GM08714 (cell line): ENCODE data around the gene OR12D1.

Experiments used
- H3K4me3 ChIP-seq: fragments of 200-500 bp; sonication (Bioruptor generic); 2 replicates; pipeline ENCODE4 v1.5.1; 2014; ENCODE audit warnings: mild to moderate bottlenecking, low read length, inconsistent platforms
- ZNF274 ChIP-seq: IDR thresholded peaks from 2 replicates; pipeline ENCODE4 v1.6.1; 2012; ENCODE audit warnings: mild to moderate bottlenecking, low read depth, low read length

OR12D1 gene

GRCh38 chr6:29447670-29448069, 32.9 kb downstream of the OR12D1 start:
- no peak overlapping the region for H3K4me3 ChIP-seq
- TF ChIP-seq ZNF274, result no peak

DNA sequence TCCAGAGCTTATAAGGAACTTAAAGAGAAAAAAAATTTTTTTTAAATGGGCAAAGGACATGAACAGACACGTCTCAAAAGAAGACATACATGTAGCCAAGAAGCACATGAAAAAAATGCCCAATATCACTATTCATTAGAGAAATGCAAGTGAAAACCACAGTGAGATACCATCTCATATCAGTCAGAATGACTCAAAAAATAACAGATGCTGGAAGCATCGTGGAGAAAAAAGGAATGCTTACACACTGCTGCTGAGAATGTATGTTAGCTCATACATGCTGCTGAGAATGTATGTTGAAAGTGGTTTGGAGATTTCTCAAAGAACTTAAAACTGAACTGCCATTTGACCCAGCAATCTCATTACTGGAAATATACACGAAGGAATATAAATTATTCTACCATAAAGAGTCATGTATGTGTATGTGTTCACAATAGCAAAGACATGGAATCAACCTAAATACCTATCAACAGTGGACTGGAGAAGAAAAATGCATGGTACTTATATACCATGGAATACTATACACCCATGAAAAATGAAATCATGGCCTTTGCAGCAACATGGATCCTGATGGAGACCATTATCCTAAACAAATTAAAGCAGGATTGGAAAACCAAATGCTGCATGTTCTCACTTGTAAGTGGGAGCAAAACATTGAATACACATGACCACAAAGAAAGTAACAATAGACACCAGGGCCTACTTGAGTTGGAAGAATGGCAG, 36.9 kb downstream of the OR12D1 start:
- no peak for TF ChIP-seq ZNF274
- no peak overlapping the region for H3K4me3 ChIP-seq

- H3K4me3 ChIP-seq, result no peak within 1 kb of the TSS
- no peak for TF ChIP-seq ZNF274
These were observed 42.2 kb downstream of the OR12D1 start, which contains the start of the genes OR11A1 and OR2H1 for GRCh38 chr6:29456971-29457370. Gene OR11A1 (minus strand): TSS chr6:29457071. CDS start chr6:29427641, 29,430 bp downstream. Gene OR2H1 (plus strand): TSS chr6:29457155. CDS start chr6:29461770, 4,615 bp downstream.

- no peak overlapping the region for H3K4me3 ChIP-seq
- TF ChIP-seq ZNF274, result no peak
These were observed 46.5 kb downstream of the OR12D1 start for GRCh38 chr6:29461021-29461814.

GRCh38 chr6:29462022-29462421, 47.3 kb downstream of the OR12D1 start:
- H3K4me3 ChIP-seq, result no peak overlapping the region
- TF ChIP-seq ZNF274, result no peak

DNA sequence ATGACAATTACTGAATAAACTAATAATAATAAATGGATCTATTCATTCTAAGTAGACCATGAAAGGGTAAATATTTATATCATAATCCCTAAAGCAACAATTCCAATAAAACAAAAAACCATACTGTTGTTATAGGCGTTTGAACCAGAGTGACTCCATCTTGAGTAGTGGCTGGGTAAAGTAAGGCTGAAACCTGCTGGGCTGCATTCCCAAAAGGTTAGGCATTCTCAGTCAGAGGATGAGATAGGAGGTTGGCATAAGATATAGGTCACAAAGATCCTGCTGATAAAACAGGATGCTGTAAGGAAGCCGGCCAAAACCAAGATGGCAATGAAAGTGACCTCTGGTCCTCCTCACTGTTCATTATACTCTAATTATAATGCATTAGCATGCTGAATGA, 50.6 kb downstream of the OR12D1 start:
- H3K4me3 ChIP-seq, result no peak overlapping the region
- TF ChIP-seq ZNF274, result no peak

DNA sequence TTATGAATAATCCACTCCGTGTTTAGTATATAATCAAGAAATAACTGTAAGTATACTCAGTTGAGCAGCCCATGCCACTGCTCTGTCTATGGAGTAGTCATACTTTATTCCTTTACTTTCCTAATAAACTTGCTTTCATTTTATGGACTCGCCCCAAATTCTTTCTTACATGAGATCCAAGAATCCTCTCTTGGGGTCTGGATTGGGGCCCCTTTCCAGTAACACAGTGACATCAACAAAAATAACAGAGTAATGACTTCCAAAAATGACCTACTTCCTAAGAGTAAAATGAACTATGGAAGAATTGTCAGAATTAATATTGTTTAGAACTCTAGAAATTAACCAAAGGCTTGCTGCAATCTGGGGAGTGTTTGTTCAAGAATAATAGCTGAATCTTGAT, 51.1 kb downstream of the OR12D1 start:
- no peak overlapping the region for H3K4me3 ChIP-seq
- TF ChIP-seq ZNF274, result no peak

GRCh38 chr6:29466241-29466640, 51.5 kb downstream of the OR12D1 start:
- H3K4me3 ChIP-seq, result no peak overlapping the region
- TF ChIP-seq ZNF274, result no peak
